OCI-LY7 (cell line): Measurements from ENCODE around the gene SPACA9.

ENCODE experiments used
- EZH2phosphoT487 ChIP-seq: fragments of 200-600 bp; sonication (generic); IDR thresholded peaks from 2 replicates; pipeline ENCODE4 v1.6.1; 2018; ENCODE audit warnings: low read depth, borderline replicate concordance, mild to moderate bottlenecking, mixed run types, antibody characterized with exemption, low read length, moderate library complexity, mixed read lengths
- TF ChIP-seq, protein P1 (sequence below): fragments of 200-600 bp; sonication (generic); conservative IDR thresholded peaks from 2 replicates; pipeline ENCODE4 v1.5.1; 2014; ENCODE audit warnings: mild to moderate bottlenecking, antibody characterized with exemption, low read length, moderate library complexity, mixed read lengths

DNA sequence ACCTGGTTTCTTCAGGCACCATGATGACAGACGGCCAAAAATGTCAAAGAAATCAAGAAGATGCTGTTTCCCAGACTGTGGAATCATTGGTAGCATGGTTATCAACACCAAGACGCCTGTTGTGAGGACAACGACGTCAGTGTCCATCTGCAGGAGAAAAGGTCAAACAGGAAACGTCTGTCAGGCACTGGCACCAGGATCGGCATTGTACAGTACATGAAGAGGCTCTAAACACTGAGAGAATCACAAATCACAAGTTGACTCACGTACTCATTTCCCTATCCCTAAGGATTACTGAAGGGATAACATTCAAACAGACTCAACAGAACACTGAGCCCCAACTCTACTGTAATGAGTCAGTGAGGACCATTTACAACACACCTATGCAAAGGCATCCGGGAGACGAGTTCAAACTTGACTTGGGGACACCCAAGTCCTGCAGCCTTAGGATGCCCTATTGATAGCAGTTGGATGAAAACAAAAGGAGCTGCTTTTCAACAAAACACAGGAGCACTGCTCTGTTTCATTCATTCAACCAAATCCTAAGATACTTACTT, 44.7 kb downstream of the SPACA9 start:
- TF ChIP-seq, protein P1, sequence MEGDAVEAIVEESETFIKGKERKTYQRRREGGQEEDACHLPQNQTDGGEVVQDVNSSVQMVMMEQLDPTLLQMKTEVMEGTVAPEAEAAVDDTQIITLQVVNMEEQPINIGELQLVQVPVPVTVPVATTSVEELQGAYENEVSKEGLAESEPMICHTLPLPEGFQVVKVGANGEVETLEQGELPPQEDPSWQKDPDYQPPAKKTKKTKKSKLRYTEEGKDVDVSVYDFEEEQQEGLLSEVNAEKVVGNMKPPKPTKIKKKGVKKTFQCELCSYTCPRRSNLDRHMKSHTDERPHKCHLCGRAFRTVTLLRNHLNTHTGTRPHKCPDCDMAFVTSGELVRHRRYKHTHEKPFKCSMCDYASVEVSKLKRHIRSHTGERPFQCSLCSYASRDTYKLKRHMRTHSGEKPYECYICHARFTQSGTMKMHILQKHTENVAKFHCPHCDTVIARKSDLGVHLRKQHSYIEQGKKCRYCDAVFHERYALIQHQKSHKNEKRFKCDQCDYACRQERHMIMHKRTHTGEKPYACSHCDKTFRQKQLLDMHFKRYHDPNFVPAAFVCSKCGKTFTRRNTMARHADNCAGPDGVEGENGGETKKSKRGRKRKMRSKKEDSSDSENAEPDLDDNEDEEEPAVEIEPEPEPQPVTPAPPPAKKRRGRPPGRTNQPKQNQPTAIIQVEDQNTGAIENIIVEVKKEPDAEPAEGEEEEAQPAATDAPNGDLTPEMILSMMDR: no peak
- TF ChIP-seq EZH2phosphoT487: no peak
